Hepatic stellate cell (primary cell): Measurements from ENCODE around the gene SLX4IP.

Source experiments
- DNase-seq: peaks from one replicate; pipeline ENCODE4 v3.0.0; 2011; ENCODE audit warnings: low spot score

SLX4IP gene

DNA sequence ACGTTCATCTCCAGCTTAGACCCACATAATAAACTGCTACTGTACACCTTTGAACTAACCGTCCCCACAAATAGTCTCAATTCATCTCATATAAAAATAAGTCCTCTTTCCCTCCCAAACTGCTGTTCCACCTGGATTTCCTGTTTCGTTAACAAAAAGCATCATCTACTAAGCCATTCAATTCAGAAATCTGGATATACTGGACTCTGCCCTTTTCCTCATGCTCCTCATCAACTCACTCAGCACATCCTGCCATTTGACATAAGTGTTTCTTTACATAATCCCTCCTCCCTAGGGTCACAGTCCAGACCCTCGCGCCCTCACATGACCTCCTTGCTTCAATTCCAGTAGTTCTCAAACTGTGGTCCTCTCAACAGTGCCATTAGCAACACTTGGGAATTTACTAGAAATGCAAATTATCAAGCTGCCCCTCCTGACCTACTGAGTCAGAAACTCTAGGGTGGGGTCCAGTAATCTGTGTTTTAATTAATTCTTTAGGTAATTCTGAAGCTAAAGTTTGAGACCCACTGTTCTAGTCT is 5.6 kb upstream of the SLX4IP start:
- no peak for DNase-seq

GRCh38 chr20:10430000-10430466 is 5.1 kb upstream of the SLX4IP start:
- no peak for DNase-seq

GRCh38 chr20:10430704-10431103 is 4.4 kb upstream of the SLX4IP start:
- no peak for DNase-seq

- DNase-seq = no peak
Measured at GRCh38 chr20:10432079-10432478, 3.0 kb upstream of the SLX4IP start.

DNA sequence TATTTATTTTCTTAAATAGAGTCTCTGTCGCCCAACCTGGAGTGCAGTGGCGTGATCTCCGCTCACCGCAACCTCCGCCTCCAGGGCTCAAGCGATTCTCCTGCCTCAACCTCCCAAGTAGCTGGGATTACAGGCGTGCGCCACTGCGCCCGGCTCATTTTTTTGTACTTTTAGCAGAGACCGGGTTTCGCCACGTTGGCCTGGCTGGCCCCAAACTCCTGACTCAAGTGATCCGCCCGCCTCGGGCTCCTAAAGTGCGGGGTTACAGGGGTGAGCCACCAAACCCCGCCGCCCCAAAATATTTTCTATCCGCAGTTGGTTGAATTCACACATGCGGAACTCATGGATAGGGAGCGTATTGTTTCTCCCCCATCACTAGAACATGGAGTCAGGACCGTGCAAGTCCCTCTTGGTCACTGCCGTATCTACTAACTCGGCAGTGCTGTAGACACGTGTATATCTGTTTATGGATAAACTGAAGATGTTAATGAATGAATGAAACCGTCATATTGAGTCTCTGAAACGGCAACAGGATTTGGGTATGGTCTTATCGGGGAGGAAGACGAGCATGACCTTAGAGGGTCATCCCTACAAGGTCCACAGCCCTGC is 2.0 kb upstream of the SLX4IP start:
- DNase-seq = no peak

DNA sequence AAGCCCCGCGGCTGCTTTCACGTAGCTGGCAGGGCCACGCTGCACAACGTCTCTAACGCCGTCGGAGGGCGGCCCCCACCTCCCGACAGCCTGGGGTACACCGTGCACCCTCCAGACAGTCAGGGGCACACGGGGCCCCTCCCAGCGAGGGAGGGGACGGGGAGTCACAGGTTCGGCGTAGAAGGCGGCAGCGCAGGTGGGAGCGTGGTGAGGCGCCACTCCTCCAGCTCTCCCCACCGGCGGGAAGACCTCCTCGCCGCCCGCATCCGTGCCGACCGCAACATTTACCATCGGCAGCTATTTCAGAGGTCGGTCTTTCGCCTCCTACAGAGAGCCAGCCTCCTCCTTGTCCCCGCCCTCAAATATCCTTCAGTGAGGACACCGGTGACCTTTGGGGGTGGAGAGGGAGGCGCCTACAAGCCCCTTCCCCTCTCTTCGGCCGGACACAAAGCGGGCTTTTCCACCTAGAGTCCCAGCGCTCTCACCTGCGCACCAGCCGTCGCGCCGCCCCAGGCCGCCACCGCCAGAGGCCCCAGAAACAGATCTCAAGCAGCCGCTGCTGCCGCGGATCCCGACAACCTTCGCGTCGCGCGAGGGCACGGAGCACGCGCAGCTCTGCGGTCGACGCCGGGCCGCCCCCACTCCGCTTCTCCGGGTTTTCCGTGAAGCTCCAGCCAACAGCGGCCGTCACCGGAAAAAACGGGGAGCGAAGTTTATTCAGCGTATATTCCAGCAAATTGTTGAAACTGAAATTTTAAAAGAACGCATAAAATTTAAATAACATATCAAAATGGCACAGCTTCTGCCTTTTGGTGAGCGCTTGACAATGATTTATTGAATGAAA is 1.3 kb upstream of the SLX4IP start, which contains the start of gene MKKS:
MKKS (minus strand) TSS at position 600 of the 844 bp plus-strand sequence. CDS start 20,708 bp downstream, outside the sequence.
- peak; percentile 86 for DNase-seq

DNA sequence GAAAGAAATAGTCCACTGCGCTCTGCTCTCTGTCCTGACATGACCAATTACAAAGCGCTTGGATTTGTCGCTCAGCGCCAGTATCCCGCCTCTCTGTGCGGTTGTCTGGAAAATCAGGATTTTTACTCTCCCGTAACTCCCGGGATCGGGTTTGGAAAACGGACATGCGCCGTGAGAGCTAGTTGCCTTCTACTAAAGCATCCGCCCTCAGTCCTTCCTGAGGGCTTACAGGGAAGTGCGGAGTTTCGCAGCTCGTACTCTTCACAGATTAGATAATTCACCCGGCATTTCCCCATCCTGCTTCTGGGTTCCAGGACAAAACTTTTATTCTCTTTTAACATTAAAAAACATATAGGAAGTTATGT is 656 bp upstream of the SLX4IP start:
- peak; percentile 89 for DNase-seq

DNA sequence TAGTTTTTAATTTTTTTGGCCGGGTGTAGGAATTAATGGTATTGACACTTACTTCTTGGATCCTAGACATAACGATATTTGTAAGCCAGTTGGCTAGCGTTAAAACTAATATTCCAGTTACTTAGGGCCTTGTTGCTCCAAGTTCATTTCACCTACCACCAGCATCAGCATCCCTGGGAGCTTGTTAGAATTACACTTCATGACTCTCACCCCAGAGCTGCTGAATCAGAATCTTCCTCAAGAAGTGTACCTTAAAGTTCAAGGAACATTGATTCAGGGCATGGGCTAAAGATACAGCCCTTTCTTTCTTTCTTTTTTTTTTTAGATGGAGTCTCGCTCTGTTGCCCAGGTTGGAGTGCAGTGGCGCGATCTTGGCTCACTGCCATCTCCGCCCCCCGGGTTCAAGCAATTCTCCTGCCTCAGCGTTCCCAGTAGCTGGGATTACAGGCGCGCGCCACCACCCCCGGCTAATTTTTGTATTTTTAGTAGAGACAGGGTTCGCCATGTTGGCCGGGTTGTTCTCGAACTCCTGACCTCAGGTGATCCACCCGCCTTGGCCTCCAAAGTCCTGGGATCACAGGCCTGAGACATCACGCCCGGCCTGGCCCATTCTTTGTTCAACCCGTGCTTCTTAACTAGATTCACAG is 1.1 kb downstream of the SLX4IP start:
- DNase-seq = no peak

GRCh38 chr20:10438217-10438616 is 3.1 kb downstream of the SLX4IP start:
- DNase-seq = no peak

DNA sequence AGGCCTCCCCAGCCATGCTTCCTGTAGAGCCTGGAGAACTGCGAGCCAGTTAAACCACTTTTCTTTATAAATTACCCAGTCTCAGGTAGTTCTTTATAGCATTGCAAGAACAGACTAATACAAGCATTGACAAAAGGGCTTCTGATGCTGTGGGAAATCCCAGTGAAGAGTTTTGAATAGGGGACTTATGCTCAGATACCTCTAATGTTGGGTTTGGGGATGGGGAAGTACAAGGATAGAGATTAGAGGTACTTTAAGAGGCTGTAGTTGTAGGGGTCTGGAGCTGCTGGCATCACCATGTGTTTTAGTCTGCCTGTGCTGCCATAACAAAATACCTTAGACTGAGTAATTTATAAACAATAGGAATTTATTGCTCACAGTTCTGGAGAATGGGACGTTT is 8.8 kb downstream of the SLX4IP start:
- DNase-seq = no peak

GRCh38 chr20:10445758-10446157 is 10.7 kb downstream of the SLX4IP start:
- no peak for DNase-seq

DNA sequence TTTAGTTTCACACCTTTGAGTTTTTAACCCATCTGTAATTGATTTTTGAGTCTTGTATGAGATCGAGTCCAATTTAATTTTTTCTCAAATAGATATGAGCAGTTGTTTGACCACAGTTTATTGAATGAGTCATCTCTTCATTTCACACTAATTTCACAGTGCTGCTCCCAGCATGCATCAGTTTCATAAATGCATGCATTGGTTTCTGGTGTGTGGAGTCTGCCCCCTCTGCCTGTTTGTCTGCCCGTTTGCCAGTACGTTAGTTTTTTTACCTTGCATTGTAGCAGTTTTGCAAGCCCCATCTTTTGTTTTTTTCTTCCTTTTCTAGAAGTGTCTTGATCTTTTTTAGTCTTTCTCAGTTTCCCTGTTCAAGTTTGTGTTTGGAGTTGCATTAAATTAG is 11.9 kb downstream of the SLX4IP start:
- DNase-seq = peak; percentile 52

DNA sequence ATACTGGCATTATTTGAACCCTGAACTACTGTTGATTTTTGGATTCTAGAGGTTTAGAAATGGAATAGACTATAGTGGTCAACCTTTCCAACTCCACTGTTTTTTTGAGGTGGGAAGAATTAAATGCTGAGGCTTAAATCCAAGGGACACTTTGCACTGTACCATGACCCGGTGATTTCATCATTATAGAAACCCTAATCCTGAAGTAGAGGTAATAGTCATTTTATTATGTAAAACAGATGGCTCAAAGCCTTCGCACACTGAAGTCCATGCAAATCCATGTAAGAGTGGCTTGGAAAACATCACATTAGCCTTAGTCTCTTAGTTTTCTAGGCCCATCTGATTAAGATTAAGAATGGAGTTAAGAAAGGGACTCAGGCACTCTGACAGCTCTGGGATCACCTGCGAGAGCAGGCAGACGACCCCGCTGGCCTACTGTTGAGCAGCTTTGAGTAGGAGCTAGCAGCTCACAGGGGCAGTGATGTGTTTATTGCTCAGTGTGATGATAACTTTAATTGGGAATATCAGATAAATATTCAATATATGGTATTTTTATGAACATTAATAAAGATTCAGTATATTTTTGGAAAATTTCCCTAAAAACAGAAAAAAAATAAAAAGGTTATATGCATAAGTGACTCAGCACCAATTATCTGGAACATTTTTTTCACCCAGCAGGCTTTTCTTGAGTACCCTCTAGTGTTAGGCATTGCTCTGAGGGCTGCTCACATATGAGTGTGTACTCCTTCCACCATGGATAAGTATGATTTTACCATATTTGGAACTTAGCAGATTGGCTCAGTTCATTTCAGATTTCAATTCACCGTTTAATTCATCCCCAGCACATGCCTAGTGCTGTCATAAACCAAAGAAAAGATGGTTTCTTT is 13.4 kb downstream of the SLX4IP start:
- DNase-seq = no peak

DNA sequence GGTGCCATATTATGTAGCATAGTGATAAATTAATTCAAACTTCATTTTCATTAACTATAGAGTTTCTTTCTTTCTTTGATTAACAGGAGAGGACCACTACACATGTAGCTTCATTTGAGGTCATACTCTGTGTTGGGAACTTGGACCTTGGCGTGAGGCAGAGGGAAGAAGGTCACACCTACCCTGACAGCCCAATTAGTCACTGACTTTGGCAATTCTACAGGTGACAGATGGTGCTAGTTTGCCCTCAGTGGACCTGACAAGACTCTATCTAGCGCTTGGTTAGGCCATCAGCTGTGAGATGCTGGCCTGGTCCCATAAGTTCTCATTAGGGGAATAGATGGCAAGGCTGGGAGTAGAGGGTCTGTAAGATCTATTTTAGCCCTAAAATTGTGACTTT is 14.2 kb downstream of the SLX4IP start:
- no peak for DNase-seq

DNA sequence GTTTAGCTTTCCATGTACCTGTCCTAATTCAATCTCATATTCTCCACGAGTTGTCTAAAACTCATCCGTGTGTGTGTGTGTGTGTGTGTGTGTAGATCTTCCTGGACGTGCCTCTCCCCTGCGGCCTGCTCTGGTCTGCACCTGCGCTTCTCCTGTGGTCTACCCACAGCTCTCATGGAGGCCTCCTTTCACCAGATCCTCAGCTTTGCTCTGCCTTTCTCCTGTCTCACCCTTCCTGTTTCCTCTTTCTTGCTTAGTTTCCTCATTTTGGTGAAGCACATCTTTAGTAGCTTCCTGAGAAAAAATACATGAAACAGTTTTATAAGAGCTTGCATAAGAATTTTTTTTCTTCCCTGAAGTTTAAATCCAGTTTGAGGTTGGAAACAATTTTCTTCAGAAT is 18.1 kb downstream of the SLX4IP start:
- no peak for DNase-seq

- no peak for DNase-seq
Measured at GRCh38 chr20:10454151-10454750, 19.1 kb downstream of the SLX4IP start.

DNA sequence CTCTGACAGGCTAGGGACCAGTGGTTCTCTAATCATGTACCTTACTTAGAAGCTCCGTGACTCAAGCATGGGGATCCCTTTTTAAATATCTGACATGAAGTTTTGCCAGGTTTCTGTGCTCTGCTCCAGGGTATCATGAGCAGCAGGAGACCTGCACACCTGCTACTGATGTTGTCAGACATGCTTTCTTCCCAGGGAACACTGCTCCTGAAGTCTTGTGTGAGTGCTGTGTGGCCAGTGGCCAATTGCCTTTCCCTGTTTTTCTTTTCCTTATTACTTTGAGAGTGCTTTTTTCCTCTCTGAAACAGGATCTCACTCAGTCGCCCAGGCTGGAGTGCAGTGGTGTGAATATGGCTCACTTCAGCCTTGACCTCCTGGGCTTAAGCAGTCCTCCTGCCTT is 26.4 kb downstream of the SLX4IP start:
- DNase-seq = no peak

DNA sequence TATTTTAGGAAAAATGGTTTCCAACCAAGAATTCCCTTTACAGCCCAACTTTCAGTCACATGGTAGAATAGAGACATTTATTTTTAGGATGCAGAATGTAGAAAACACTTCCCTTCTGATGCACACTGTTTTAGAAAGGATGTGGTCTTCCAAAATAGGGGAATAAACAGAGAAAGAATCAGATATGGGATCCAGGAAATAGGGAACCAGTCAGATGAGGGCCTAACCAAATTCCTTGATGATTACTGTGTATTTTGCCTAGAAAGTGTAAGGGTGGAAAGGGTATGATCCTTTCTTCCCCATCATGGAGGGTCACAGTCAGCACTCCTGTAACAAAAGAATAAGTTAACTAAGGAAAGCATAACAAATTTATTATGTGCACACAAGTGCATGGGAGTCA is 27.4 kb downstream of the SLX4IP start:
- no peak for DNase-seq

DNA sequence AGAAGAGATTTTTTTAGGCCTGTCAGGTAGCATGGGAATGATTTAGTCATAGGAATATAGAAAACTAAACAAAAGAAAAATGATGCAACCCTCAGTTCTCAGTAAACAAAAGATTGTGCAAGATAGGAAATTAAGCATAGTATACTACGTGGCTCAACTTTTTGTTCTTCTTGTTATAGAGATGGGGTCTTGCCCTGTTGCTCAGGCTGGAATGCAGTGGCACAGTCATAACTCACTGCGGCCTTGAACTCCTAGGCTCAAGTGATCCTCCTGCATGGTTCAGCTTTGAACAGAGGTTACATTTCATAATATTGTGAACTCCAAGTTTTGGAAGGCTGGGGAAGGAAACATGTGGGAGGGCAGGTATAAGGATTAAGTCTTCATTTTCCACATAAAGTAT is 28.5 kb downstream of the SLX4IP start:
- no peak for DNase-seq

GRCh38 chr20:10465135-10465534 is 30.0 kb downstream of the SLX4IP start:
- no peak for DNase-seq

GRCh38 chr20:10466325-10466724 is 31.2 kb downstream of the SLX4IP start:
- peak; percentile 14 for DNase-seq
